K562 (cell line): ENCODE data around the gene DSEL. TPM values are rescaled to one million over a fixed set of nuclear protein-coding genes. Genes with fewer than 3 reads are reported as not detected.

Experiments
- ARID1B ChIP-seq: fragments of 450-650 bp; IDR thresholded peaks from 2 replicates; pipeline ENCODE4 v1.6.1; 2016; ENCODE audit warnings: antibody characterized with exemption, mild to moderate bottlenecking, inconsistent platforms
- CBX8 ChIP-seq: fragments of 200-600 bp; sonication (generic); IDR thresholded peaks from 2 replicates; pipeline ENCODE4 v1.6.1; 2012; ENCODE audit warnings: borderline replicate concordance, mixed run types, low read depth, mild to moderate bottlenecking, moderate library complexity, mixed read lengths, low read length, control low read depth, inconsistent platforms; ENCODE audit not compliant: poor library complexity, severe bottlenecking; ENCODE audit errors: extremely low read depth
- CC2D1A ChIP-seq: fragments of 450-650 bp; IDR thresholded peaks from 2 replicates; pipeline ENCODE4 v1.6.1; 2017; ENCODE audit warnings: mild to moderate bottlenecking
- MEF2D ChIP-seq: conservative IDR thresholded peaks from 2 replicates; pipeline ENCODE4 v1.6.1; 2016; ENCODE audit warnings: low read depth, missing genetic modification characterization, missing compliant biosample characterization
- RBM22 ChIP-seq: fragments of 200-400 bp; formaldehyde crosslinking; IDR thresholded peaks from 2 replicates; pipeline ENCODE4 v1.6.1; 2018; ENCODE audit warnings: low read length, low read depth; ENCODE audit not compliant: poor library complexity, severe bottlenecking
- RFX7 ChIP-seq: fragments of 250-450 bp; sonication (Bioruptor Pico); IDR thresholded peaks from 2 replicates; pipeline ENCODE4 v1.5.1; 2021; ENCODE audit warnings: mild to moderate bottlenecking
- STAG1 ChIP-seq: sonication (generic); formaldehyde crosslinking; IDR thresholded peaks from 2 replicates; pipeline ENCODE4 v1.5.0; 2020; ENCODE audit warnings: missing genetic modification reagents, borderline replicate concordance
- XRCC4 ChIP-seq: IDR thresholded peaks from one replicate; pipeline ENCODE4 v1.6.1; 2011; ENCODE audit not compliant: insufficient read depth, insufficient read length; ENCODE audit errors: extremely low read depth
- polyA plus RNA-seq, 8 experiments: library from polyadenylated mRNA; depleted of rRNA in 4 of 8; stranded (reverse) in 5 of 8; unstranded in 3 of 8; fragments of >200 nt; fragmentation: Nextera tagmentation in 2 of 8; fragmentation: Illumina TruSeq in 1 of 8; extraction: Ambion mirVana in 2 of 8; extraction: Trizol in 1 of 8; gene quantifications; 2 replicates each; pipeline versions ENCODE4 v1.2.1 to v1.2.3, GENCODE V29; 2011 to 2014; ENCODE audit warnings: inconsistent platforms in 1 of 8, missing spikeins in 1 of 8
- total RNA-seq, 7 experiments: library from RNA; depleted of rRNA in 6 of 7; stranded (reverse); fragments of >200 nt in 6 of 7; fragmentation: Illumina TruSeq in 2 of 7; extraction: Trizol in 2 of 7; gene quantifications; 2 replicates each; pipeline versions ENCODE4 v1.2.1 to v1.2.3, GENCODE V29; 2011 to 2021; ENCODE audit warnings: low replicate concordance in 1 of 7
- TF ChIP-seq, protein P1 (sequence below): sonication (generic); formaldehyde crosslinking; IDR thresholded peaks from 2 replicates; pipeline ENCODE4 v1.8.1; 2023; ENCODE audit warnings: missing genetic modification reagents, mild to moderate bottlenecking, borderline replicate concordance
- TF ChIP-seq, protein P2 (sequence below): fragments of 250-450 bp; sonication (Bioruptor Pico); IDR thresholded peaks from 2 replicates; pipeline ENCODE4 v1.5.0; 2021; ENCODE audit warnings: mild to moderate bottlenecking, borderline replicate concordance
- TF ChIP-seq, protein P3 (sequence below): fragments of 200-800 bp; sonication (Bioruptor generic); IDR thresholded peaks from 2 replicates; pipeline ENCODE4 v1.6.1; 2016; ENCODE audit warnings: missing genetic modification characterization, missing compliant biosample characterization
- TF ChIP-seq, protein P4 (sequence below): sonication (generic); formaldehyde crosslinking; IDR thresholded peaks from 2 replicates; pipeline ENCODE4 v1.8.0; 2022; ENCODE audit warnings: mild to moderate bottlenecking, low read depth, missing genetic modification reagents

Gene DSEL
- total and polyA plus RNA-seq, 9 of the 15 experiments (the other 6 are each of a cell fraction or from before 2014, with no cell fraction given) = under 0.01 to 0.04 (median 0.01) TPM; not detected in 3

DNA sequence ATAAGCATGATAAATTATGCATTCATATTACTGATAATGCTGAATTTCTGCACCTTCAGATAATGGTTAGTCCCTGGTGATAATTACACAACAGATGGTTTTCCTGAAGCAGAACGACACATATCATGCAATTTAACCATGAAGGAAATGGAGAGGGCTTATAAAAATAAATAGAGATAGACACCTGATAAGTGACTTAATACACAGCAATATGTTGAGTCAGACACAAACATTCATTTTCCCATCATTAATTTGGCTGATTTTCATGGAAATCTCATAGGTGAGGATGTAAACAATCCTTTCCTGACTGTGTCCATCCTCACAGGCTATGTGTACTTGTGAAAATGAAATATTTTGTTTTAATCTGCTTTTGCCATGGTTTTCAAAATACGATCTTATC lies 36.9 kb upstream of the DSEL start (continued):
- TF ChIP-seq, protein P1, sequence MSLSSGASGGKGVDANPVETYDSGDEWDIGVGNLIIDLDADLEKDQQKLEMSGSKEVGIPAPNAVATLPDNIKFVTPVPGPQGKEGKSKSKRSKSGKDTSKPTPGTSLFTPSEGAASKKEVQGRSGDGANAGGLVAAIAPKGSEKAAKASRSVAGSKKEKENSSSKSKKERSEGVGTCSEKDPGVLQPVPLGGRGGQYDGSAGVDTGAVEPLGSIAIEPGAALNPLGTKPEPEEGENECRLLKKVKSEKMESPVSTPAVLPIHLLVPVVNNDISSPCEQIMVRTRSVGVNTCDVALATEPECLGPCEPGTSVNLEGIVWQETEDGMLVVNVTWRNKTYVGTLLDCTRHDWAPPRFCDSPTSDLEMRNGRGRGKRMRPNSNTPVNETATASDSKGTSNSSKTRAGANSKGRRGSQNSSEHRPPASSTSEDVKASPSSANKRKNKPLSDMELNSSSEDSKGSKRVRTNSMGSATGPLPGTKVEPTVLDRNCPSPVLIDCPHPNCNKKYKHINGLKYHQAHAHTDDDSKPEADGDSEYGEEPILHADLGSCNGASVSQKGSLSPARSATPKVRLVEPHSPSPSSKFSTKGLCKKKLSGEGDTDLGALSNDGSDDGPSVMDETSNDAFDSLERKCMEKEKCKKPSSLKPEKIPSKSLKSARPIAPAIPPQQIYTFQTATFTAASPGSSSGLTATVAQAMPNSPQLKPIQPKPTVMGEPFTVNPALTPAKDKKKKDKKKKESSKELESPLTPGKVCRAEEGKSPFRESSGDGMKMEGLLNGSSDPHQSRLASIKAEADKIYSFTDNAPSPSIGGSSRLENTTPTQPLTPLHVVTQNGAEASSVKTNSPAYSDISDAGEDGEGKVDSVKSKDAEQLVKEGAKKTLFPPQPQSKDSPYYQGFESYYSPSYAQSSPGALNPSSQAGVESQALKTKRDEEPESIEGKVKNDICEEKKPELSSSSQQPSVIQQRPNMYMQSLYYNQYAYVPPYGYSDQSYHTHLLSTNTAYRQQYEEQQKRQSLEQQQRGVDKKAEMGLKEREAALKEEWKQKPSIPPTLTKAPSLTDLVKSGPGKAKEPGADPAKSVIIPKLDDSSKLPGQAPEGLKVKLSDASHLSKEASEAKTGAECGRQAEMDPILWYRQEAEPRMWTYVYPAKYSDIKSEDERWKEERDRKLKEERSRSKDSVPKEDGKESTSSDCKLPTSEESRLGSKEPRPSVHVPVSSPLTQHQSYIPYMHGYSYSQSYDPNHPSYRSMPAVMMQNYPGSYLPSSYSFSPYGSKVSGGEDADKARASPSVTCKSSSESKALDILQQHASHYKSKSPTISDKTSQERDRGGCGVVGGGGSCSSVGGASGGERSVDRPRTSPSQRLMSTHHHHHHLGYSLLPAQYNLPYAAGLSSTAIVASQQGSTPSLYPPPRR (CRISPR knock-in tag) = no peak
- TF ChIP-seq RBM22 (no peak), MEF2D (tag) (no peak), CBX8 (no peak), CC2D1A (no peak), ARID1B (no peak), XRCC4 (no peak), RFX7 (no peak), STAG1 (CRISPR knock-in tag) (no peak)
- TF ChIP-seq, protein P2, sequence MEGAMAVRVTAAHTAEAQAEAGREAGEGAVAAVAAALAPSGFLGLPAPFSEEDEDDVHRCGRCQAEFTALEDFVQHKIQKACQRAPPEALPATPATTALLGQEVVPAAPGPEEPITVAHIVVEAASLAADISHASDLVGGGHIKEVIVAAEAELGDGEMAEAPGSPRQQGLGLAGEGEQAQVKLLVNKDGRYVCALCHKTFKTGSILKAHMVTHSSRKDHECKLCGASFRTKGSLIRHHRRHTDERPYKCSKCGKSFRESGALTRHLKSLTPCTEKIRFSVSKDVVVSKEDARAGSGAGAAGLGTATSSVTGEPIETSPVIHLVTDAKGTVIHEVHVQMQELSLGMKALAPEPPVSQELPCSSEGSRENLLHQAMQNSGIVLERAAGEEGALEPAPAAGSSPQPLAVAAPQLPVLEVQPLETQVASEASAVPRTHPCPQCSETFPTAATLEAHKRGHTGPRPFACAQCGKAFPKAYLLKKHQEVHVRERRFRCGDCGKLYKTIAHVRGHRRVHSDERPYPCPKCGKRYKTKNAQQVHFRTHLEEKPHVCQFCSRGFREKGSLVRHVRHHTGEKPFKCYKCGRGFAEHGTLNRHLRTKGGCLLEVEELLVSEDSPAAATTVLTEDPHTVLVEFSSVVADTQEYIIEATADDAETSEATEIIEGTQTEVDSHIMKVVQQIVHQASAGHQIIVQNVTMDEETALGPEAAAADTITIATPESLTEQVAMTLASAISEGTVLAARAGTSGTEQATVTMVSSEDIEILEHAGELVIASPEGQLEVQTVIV = no peak
- TF ChIP-seq, protein P3, sequence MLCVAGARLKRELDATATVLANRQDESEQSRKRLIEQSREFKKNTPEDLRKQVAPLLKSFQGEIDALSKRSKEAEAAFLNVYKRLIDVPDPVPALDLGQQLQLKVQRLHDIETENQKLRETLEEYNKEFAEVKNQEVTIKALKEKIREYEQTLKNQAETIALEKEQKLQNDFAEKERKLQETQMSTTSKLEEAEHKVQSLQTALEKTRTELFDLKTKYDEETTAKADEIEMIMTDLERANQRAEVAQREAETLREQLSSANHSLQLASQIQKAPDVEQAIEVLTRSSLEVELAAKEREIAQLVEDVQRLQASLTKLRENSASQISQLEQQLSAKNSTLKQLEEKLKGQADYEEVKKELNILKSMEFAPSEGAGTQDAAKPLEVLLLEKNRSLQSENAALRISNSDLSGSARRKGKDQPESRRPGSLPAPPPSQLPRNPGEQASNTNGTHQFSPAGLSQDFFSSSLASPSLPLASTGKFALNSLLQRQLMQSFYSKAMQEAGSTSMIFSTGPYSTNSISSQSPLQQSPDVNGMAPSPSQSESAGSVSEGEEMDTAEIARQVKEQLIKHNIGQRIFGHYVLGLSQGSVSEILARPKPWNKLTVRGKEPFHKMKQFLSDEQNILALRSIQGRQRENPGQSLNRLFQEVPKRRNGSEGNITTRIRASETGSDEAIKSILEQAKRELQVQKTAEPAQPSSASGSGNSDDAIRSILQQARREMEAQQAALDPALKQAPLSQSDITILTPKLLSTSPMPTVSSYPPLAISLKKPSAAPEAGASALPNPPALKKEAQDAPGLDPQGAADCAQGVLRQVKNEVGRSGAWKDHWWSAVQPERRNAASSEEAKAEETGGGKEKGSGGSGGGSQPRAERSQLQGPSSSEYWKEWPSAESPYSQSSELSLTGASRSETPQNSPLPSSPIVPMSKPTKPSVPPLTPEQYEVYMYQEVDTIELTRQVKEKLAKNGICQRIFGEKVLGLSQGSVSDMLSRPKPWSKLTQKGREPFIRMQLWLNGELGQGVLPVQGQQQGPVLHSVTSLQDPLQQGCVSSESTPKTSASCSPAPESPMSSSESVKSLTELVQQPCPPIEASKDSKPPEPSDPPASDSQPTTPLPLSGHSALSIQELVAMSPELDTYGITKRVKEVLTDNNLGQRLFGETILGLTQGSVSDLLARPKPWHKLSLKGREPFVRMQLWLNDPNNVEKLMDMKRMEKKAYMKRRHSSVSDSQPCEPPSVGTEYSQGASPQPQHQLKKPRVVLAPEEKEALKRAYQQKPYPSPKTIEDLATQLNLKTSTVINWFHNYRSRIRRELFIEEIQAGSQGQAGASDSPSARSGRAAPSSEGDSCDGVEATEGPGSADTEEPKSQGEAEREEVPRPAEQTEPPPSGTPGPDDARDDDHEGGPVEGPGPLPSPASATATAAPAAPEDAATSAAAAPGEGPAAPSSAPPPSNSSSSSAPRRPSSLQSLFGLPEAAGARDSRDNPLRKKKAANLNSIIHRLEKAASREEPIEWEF = no peak
- TF ChIP-seq, protein P4, sequence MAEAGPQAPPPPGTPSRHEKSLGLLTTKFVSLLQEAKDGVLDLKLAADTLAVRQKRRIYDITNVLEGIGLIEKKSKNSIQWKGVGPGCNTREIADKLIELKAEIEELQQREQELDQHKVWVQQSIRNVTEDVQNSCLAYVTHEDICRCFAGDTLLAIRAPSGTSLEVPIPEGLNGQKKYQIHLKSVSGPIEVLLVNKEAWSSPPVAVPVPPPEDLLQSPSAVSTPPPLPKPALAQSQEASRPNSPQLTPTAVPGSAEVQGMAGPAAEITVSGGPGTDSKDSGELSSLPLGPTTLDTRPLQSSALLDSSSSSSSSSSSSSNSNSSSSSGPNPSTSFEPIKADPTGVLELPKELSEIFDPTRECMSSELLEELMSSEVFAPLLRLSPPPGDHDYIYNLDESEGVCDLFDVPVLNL (CRISPR knock-in tag) = no peak
